ENCODE data around the gene PHACTR1.
"Not testable (repeated sequence)": the region's sequence is repeated elsewhere in the genome, so short reads cannot be mapped to it uniquely, and the experiment has no call there.

Gene PHACTR1

GRCh38 chr6:12909833-12910232, 193.3 kb downstream of the PHACTR1 start:
- DNase-seq: peak; percentile 12

DNA sequence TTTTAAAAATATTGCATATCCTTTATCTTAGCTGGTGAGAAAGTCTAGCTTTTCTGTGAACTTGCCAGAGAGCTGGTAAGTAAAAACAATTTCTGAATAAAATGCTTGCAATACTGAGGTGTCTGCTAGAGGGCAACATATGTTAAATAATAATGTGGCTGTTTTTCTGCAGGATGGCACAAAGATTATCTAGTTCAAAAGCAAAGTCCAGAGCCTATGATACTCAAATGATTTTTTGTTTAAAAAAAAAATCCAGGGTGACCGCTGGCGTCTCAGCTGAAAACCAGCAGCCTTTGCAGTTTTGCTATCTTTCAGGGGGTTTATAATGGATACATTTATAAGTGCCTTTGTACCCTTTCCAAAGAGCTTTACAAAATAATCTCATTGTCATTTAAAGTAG, 194.9 kb downstream of the PHACTR1 start:
- DNase-seq: no peak

- no peak for DNase-seq
These were observed 196.6 kb downstream of the PHACTR1 start for GRCh38 chr6:12913201-12913600.

GRCh38 chr6:12916006-12916405, 199.4 kb downstream of the PHACTR1 start:
- no peak for DNase-seq

GRCh38 chr6:12916420-12917136, 200.0 kb downstream of the PHACTR1 start:
- no peak for DNase-seq

DNA sequence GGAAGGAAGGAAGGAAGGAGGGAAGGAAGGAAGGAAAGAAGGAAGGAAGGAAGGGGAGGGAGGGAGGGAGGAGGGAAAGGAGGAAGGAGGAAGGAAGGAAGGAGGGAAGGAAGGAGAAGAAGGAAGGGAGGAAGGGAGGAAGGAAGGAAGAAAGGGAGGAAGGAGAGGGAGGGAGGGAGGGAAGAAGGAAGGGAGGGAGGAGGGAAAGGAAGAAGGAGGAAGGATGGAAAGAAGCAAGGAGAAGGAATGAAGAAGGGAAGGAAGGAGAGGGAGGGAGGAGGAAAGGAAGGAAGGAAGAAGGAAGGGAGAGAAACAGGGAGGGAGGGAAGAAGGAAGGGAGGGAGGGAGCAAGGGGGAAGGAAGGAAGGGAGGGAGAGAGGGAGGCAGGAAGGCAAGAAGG, 204.9 kb downstream of the PHACTR1 start:
- no peak for DNase-seq

DNA sequence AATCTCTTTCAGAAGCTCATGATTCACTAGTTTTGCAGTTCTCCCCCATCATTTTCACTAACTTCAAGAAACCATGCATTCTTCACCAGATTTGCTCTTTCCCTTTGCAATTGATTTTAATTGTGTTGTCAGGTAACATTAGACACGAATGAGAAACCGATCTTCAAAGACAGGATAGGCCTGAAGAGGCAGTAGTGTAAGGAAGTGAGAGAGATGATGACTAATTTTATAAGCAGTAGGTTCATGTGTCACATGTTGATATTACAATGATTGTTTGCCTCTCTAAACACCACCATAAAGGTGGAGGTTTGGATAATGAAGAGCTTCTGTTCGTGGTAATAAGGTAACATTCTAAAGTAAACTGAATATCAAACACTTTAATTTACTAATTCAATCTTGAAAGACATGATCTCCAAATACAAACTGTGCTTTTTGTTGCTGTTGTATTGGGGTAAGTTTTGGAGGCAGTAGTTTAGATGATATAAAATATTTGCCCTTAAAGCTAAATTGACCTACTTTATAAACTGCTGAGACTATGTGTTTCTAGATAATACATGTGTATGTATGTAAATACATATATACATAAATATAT, 207.2 kb downstream of the PHACTR1 start:
- DNase-seq: no peak

GRCh38 chr6:12924911-12925310, 208.3 kb downstream of the PHACTR1 start:
- no peak for DNase-seq

DNA sequence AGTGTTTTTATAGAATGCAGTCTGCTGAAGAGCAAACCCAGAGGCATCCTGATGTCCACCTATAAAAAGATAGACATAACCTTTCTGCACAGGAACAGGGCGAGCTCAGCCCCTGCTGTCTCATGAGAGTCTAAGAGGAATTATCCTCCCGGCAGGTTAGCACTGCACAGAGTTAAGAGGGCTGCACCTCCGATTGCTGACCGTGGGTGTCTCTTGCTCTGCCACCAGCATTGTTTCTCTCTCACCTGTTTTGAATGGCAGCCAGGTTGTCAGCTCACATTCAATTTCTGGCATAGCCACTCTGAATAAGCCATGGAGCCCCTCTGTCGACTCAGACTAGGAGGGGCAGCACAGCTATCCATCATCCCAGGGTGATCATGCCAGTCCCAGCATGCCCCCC, 211.2 kb downstream of the PHACTR1 start:
- no peak for DNase-seq

GRCh38 chr6:12929678-12930077, 213.1 kb downstream of the PHACTR1 start:
- no peak for DNase-seq

- no peak for DNase-seq
These were observed 215.1 kb downstream of the PHACTR1 start for GRCh38 chr6:12931639-12932038.

DNA sequence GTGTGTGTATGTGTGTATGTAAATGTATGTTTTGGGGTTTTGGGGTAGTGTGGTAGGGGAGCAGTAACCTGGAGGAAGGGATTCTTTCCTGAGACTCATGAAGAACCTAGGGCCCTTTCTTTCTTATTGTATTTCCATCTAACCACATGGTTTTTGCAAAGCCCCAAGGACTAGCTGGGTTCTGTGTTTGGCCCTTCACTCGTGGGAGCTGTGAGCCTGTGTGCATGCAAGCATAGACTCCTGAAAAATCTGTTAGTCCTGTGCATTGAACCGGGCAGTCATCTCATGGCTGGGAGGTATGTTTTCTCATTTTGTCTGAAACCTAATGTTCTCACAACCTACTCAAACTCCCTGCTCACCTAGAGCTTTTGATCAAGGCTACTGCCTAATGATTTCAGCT, 219.1 kb downstream of the PHACTR1 start:
- no peak for DNase-seq

- no peak for DNase-seq
These were observed 221.4 kb downstream of the PHACTR1 start for GRCh38 chr6:12937971-12938370.

DNA sequence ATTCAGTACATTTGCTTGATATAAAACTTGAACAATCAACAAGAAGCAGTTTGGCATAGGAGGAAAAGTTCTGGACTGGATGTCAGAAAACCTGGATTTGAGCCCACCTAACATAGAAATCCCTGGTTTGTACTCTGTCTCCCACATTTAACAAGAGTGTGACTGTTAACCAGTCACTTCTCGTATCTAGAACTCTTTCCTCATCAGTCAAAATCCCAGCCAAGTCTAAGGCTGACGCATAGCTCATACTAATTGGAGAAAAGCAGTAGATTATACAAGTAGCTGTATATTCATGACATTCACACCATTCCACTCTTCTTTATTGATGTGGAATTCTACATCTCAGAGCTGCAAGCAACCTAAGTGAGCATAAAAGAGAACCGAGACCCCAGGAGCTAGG, 222.7 kb downstream of the PHACTR1 start:
- no peak for DNase-seq

DNA sequence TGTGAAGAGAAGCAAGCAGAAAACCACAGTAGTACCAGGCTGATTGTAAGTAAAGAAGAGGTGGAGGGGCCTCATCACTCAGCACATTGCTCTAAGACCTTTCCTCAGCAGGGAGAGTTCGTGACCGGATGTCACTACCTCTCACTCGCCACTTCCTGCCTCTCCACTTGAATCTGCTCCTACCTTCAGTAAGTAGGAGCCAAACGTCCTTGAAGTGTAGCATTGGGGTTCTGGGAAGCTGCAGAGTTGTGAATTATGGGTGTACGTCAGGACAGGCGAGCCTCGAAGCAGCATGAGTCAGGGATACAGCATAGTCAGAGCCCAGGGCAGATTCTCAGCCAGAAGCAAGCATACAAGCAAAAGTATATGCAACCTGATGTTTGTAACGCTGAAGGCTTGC, 224.9 kb downstream of the PHACTR1 start:
- DNase-seq: no peak

DNA sequence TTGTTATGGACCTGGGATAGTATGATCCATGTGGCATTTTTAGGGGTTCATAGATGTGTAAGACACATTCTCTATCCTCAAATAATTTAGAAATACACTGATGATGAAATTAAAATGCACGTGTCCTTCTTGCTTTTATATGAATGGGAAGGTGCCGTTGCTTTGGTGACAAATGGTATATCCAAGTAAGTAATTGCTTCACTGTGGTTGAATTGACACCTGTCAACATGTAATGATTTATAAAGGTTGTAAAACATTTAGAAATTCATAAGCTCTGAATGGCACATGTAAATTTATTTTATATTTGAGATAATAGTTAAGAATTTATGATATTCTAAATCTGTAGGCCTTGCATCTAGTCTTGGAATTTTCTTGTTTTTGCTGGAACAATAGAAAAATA, 227.0 kb downstream of the PHACTR1 start:
- DNase-seq: no peak

DNA sequence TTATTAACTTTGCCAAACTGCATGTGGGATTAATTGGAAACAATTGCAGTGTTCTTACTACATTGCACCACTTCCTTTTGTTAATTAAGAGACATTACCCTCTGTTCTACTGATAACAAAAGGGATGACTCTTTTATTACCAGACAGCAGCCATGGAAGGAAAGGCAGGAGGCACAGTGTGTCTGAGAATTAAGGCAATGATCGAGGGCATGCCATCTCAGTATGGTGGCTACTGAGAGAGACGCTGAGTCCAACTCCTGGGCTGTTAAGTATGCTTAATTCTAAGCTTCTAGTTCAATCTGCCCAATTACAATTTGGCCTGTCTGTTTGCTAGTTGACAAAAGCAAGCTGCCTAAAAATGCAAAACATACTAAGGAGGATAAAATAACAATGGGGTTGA, 227.4 kb downstream of the PHACTR1 start:
- no peak for DNase-seq

- not testable (repeated sequence) for DNase-seq
These were observed 228.0 kb downstream of the PHACTR1 start for GRCh38 chr6:12944528-12944927.

DNA sequence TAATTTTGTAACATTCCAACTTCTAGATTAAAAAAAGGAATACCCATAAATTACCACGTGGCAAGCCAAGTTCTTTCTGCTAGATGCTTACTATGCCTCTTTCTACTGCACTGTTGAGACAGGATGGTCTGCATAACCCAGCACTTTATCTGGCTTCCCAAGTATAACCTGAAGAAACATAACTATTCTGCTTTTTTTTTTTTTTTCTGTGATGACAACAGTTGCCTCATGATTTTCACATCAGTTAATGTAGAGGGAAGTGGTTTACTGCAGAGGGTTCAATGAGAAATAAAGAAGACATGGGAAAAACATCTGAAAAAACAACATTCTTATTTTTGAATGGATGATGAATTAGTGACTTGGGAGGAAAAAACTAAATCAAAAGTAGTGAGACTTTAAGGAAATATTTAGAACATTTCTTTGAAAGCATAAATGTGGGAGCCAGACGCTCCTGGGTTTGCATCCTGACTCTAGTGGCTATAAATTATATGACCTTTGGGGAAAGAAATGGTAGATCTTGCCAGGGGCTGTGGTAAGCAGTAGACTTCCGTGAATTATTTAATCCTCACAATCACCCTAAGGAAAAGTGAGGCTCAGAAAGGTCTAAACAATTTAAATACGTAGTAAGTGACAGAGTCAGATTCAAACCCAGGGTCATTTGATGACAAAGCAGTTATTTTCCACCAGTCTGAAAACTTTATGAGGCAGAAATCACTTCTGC, 230.7 kb downstream of the PHACTR1 start:
- DNase-seq: no peak

DNA sequence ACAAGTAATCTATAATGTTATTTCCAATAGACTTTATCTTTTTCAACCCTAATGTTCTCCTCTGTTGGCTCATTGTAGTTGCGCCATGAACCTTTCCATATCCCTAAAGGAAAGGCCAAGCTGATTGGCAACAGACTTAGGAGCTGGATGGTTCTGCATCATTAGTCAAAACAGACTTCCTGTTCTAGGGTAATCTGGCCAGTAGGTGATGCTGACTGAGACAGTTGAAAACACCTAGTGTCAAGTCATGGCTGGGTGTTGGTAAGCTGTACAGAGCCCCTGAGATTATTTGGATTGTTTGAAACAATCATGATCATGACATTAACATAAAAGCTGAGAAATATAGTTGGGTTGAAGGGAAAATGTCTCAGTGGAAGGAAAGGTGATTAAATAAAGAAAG, 231.4 kb downstream of the PHACTR1 start:
- DNase-seq: no peak

DNA sequence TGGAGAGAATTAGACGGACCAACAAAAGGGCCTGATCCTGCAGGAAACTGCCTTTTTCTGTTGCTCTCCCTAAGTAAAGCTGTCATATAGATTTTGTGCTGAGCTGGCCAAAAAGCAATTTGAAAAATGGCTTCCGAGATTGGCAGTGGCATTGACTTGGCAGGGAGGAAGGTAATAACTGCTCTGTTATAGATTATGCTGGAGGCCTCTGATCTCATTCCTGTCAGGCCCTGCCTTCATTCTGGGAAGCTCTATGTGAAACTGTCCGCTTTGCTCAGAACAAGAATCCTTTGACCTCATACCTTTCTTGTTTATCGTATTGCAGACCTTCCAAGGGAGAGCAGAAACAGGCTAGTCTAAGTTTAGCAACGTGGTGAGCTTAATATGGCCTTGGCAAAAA, 234.4 kb downstream of the PHACTR1 start:
- DNase-seq: no peak

GRCh38 chr6:12951415-12951814, 234.8 kb downstream of the PHACTR1 start:
- no peak for DNase-seq

- no peak for DNase-seq
These were observed 235.8 kb downstream of the PHACTR1 start for GRCh38 chr6:12952318-12952717.

- DNase-seq: no peak
These were observed 239.4 kb downstream of the PHACTR1 start for GRCh38 chr6:12955956-12956355.

- no peak for DNase-seq
These were observed 240.4 kb downstream of the PHACTR1 start for GRCh38 chr6:12956991-12957320.

All from DMS 273 treated with DMSO at 0.1 percent for 48 hours (cell line).